ENCODE measurements around the gene BRAF.
"Not testable (repeated sequence)": the region's sequence is repeated elsewhere in the genome, so short reads cannot be mapped to it uniquely, and the experiment has no call there.

BRAF gene

DNA sequence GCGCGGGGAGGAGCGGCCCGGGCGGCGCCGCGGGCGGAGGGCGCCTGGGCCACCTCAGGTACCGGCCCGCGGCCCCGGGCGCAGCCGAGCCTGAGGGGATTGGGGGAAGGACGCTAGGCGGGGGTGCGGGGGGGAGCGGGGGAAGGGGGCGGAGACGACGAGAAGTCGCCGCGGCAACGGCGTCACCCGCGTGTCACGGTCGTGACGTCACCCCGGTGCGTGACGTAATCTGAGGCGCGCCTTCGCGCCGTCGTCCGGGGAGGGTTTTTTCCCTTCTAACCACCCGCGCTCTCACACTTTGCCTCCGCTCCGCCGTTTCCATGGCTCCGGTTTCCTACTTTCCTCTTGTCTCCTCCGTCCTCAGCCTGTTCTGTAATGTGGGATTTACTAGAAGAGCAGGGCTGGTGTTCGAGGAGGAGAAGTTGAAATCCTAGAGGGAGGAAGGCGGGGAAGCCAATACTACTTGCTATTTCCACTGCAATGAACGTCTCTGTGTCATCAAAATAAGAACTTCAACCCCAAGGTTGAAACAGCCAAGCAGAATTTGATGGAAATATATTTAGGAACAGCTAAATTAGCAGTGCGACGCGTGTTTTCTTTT lies at the start of gene BRAF:
Gene BRAF (minus strand): TSS at position 109 of the 601 bp plus-strand sequence. CDS start 226 bp downstream, outside the sequence.
- in situ Hi-C loops (cut with MboI; ENCODE audit: low sequenced_read_pairs): no loop called here

DNA sequence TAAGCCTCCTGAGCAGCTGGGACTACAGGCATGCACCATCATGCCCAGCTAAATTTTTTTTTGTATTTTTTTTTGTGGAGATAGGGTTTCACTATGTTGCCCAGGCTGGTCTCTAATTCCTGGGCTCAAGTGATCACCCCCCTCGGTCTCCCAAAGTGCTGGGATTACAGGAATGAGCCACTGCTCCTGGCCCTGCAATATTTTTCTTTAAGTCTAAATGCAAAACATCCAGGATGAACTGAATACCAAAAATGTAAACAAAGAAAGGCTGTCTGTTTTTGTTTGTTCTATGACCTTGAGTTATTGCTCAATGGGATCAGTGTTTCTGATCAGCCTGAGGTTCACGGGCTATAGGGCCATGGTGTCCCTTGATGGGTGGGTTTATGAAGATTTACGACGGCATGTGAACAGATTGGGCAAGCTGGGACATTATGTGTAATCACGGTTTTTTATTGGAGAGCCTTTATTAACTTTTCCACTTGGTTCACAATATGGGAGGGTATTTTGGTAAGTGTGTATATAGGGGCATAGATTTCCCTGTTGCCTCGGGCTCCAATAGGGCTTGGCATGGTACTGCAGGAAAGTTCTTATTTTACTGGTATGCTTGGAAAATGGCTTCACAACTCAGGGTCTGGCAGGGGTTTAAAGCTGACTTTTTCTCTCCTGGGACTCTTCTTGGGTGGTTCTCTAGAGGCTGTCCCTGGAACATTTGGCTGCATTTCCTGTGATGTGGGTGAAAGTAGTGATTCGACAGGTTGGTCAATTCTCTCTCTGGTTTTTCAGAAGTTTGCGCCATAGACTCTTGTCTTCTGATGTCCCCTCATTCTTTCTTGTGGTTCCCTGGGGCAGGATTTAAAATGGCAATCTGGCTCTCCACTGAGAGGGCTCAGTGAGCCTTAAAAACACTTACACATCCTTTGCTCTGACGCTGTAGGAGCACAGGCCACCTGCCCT lies 48.4 kb upstream of the BRAF start:
- in situ Hi-C loops (cut with MboI; ENCODE audit: low sequenced_read_pairs): no loop called here

DNA sequence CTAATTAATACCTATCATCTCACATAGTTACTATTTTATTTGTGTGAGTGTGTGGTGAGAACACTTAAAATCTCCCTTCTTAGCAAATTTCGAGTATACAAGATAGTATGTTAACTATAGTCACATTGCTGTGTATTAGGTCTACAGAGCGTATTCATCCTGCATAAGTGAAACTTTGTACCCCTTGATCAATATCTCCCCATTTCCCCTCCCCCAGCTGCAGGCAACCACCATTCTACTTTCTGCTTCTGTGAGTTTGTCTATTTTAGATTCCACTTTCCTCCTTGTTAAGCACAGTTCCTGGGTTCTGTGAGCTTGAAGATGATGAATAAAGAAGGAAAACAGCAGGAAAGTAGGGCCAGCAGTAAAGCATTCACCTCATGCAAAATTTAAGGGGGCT lies 47.6 kb upstream of the BRAF start:
- in situ Hi-C loops (cut with MboI; ENCODE audit: low sequenced_read_pairs): no loop called here

DNA sequence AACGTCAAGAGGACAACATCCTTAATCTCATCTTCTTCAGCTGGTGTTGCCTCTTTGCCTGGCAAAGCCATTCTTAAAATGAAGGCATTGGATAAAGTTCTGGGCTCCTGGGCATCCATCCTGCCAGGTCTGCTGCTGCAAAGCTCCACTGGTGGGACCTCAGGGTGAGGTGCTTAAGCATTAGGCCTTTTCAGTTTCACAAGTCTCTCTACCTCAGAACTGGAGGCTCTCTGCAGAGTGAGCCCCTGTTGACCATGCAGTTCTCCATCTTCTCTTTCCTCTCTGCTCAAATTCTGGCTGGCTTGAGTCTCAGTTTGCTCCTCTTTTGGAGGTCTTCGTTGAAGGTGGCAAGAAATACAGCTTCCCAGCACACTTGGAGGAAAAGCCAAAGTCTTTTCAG lies 42.7 kb upstream of the BRAF start:
- in situ Hi-C loops (cut with MboI; ENCODE audit: low sequenced_read_pairs): no loop called here

DNA sequence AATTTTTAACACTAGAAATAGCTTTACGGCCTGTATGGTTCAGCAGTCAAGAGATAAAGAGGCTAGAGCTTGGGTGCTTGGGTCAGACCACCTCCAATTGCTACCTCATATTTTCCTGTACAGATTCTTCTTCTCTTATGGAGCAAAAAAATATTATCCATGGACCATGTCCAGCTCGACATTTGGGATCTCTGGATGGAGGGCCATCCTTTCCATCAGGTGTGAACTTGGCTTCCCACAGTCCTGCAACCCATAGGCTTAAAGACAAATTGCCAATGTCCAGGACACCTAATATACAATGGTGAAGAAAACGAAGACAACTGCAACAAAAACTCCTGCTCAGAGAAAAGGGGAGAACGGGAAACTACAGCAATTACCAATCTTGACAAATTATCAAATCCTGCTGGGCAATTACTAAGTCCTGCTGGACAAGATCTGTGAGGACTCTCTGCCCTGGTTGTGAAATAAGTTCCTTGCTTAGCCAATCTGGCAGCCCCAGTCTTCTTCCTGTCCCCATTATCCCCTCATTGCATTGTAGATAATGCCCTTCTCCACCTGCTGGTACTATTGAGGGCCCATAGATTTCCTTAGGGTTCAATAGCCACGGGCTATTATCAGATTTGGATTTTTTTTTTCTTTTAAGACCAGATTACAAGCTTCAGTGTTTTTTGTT lies 42.0 kb upstream of the BRAF start:
- in situ Hi-C loops (cut with MboI; ENCODE audit: low sequenced_read_pairs): no loop called here

DNA sequence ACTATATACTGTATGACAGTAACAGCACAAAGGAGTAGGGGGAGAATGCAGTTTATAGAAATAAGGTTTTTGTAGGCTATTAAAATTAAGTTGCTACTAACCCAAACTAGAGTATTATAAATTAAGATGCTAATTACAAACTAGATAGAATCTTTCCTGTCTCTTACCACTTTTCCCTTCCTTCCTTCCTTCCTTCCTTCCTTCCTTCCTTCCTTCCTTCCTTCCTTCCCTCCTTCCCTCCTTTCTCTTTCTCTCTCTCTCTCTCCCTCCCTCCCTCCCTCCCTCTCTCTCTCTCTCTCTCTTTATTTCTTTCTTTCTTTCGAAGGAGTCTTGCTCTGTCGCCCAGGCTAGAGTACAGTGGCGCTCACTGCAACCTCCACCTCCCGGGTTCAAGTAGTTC lies 36.4 kb upstream of the BRAF start:
- in situ Hi-C loops (cut with MboI; ENCODE audit: low sequenced_read_pairs): no loop called here

DNA sequence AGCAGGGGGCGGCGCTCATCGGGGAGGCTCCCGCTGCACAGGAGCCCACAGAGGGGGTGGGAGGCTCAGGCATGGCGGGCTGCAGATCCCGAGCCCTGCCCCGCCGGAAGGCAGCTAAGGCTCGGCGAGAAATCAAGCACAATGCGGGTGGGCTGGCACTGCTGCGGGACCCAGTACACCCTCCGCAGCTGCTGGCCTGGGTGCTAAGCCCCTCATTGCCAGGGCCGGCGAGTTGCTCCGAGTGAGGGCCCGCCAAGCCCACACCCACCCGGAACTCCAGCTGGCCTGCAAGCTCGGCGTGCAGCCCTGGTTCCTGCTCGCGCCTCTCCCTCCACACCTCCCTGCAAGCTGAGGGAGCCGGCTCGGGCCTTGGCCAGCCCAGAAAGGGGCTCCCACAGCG lies 32.3 kb upstream of the BRAF start:
- in situ Hi-C loops (cut with MboI; ENCODE audit: low sequenced_read_pairs): not testable (repeated sequence)

DNA sequence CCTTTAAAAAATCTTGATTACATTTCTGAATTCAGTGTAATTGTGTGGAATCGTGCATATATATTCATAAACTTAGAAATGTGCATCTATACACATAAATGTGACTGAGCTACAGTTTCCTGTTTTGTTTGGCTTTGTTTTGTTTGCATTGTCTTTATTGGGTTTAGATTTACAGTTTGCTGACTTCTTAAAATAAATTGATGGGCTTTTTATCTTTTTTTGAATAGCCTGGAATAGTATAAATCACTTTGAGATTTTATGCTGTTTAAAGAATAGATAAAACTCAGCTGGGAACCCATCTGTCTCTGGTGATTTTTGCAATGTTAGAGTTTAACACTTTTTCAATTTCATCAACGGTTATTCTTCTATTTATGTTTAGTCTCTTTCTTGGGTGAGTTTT lies 21.2 kb upstream of the BRAF start:
- in situ Hi-C loops (cut with MboI; ENCODE audit: low sequenced_read_pairs): no loop called here

DNA sequence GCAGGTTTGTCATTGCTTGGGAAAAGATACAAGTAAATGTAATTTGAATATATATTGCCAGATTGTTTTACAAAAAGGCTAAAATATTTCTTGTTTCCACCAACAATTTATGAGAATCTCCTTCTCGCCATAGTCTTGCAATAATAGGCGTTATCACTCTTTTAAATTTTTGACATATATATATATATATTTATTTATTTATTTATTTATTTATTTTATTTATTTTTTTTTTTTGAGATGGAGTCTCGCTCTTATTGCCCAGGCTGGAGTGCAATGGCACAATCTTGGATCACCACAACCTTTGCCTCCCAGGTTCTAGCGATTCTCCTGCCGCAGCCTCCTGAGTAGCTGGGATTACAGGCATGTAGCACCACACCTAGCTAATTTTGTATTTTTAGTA lies 17.5 kb upstream of the BRAF start:
- in situ Hi-C loops (cut with MboI; ENCODE audit: low sequenced_read_pairs): not testable (repeated sequence)

DNA sequence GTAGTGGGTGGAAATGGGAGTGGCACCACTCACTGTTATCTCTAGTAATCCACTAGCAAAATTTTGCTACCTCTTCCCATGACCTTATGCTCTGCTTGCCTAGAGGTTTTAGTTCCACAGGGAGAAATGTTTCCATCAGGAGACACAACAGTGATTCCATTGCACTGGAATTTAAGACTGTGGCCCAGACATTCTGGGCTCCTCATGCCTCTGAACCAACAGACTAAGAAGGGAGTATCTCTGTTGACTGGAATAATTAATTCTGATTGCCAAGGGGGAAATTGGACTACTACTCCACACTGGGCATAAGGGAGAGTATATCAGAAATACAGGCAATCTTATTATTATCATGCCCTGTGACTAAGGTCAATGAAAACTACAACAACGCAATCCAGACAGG lies 16.2 kb upstream of the BRAF start:
- in situ Hi-C loops (cut with MboI; ENCODE audit: low sequenced_read_pairs): no loop called here

DNA sequence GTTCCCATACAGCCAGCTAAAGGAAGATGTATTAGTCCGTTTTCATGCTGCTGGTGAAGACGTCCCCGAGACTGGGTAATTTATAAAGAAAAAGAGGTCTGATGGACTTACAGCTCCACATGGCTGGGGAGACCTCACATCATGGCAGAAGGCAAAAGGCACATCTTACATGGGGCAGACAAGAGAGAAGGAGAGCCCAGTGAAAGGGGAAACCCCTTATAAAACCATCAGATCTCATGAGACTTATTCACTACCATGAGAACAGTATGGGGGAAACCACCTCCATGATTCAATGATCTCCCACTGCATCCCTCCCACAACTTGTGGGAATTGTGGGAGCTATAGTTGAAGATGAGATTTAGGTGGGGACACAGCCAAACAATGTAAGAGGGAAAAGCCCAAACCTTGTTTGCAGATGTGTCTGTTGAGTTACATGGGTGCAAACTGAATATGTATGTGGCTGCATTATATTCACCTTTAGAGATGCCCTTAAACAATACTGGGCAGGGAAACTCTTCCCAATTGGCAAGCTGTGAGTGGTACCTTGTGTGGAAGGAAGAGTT lies 13.1 kb upstream of the BRAF start:
- in situ Hi-C loops (cut with MboI; ENCODE audit: low sequenced_read_pairs): no loop called here

DNA sequence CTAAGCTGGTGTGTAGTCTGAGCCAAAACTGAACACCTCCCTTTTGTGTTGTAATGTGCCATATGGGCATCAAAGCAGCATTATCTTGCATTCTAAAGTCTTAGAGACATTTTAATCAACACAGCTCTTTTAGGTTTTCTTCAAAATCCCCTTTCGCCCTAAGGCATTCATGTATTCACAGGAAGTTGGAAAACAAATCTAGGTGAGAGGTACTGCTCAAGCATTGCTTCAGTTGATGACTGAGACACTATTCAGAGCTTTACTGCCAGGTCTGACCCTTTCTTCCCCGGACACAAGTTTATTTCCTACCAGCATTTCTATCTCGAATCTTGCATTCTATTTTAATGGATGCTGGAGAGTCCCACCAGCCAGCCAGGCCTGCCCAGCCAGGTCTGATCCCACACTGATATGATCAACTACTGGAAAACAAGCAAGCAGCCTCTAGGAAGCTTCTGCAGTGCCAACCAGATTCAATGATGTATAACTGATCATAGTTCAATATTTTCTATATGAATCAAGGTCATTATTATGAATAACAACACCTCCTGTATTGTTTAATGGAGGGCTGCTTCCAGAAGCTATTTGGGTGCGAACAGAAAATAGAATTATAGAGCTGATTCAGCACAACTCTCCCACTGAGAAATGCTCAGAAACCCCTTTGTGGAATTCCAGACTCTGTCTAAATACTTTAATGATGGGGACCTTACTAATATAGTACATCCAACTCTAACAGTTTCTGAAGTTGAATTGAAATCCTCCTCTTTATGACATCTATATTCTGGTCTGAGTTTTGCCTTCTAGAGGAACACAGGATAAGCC lies 4.0 kb upstream of the BRAF start:
- in situ Hi-C loops (cut with MboI; ENCODE audit: low sequenced_read_pairs): no loop called here

DNA sequence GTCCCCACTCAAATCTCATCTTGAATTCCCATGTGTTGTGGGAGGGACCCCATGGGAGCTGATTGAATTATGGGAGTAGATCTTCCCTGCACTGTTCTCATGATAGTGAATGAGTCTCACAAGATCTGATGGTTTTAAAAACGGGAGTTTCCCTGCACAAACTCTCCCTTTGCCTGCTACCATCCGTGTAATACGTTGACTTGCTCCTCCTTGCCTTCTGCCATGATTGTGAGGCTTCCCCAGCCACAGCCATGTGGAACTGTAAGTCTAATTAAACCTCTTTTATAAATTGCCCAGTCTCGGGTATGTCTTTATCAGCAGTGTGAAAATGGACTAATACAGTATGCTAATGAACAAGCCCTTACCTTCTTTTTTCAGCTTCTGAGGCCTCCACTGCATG lies 3.2 kb upstream of the BRAF start:
- in situ Hi-C loops (cut with MboI; ENCODE audit: low sequenced_read_pairs): not testable (repeated sequence)

DNA sequence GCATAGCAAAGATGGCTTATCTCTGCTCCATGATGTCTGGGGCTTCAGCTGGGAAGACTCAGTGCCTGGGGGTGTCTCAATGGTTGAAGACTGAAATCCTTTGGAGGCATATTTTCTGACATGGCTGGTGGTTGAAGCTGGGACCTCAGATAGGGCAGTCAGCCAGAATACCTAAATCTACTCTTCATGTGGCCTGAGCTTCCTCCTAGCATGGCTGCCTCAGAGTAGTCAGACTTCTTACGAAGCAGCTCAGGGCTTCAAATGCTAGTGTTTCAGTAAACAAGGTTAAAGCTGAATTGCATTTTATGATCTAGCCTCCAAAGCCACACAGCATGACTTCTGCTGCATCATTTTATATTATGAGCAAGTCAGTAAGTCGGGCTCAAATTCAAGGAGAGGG lies 2.6 kb upstream of the BRAF start:
- in situ Hi-C loops (cut with MboI; ENCODE audit: low sequenced_read_pairs): no loop called here

DNA sequence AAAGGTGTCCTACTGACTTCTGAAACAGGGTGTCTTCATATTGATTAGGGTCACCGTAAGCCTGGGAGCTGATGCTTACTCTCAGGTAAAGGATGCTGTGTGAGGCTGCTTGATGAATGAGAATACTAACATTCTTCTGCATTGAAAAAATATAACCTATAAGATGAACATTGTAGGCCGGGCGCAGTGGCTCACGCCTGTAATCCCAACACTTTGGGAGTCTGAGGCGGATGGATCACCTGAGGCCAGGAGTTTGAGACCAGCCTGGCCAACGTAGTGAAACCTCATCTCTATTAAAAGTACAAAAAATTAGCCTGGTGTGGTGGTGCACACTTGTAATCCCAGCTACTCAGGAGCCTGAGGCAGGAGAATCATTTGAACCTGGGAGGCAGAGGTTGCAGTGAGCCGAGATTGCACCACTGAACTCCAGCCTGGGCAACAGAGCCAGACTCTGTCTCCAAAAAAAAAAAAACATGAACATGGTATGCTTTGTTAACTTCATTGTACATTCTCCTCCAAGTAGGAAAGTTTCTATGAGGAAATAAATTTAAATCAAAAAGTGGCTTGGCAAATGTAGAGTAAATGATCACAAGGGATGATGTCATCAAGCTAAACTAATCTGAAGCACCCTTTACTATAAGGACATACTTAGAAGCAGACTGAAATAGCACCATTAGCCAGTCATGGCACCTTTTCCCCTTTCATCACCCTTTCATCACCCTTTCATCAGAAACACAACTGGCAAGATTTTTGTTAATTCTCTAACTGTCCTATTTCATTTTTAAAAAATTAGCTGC lies 1.5 kb upstream of the BRAF start:
- in situ Hi-C loops (cut with MboI; ENCODE audit: low sequenced_read_pairs): no loop called here

DNA sequence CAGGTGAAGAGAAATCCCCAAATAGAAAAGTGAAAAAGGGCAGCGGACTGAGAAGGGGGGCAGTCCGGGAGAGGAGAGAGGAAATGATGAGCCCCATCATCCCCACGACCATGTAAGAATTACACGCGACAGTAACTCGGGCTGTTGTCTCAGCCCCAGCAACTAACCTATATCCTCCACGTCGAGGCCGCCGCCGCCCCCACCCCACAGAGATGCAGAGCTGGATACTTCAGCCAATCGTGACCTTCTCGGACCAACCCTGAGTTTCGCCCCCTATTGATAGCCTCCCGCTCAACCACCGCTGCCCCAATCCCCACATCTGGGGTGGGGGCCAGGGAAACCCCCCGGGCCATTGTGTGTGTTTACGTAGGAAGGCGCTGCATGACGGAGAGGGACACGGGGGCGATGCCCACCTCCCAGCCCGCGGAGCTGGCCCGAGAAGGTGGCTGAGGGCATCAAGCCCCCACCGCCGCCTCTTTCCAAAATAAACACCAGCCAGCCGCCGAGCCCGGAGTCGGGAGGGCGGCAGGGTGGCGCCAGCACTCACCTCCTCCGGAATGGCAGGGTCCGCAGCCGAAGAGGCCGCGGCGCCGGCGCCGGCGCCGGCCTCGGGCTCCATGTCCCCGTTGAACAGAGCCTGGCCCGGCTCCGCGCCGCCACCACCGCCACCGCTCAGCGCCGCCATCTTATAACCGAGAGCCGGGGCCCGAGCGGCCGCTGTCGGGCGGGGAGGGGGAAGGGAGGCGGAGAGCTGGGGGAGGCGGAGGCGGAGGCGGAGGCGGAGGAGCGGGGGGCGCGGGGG lies 509 bp downstream of the BRAF start:
- in situ Hi-C loops (cut with MboI; ENCODE audit: low sequenced_read_pairs): no loop called here

DNA sequence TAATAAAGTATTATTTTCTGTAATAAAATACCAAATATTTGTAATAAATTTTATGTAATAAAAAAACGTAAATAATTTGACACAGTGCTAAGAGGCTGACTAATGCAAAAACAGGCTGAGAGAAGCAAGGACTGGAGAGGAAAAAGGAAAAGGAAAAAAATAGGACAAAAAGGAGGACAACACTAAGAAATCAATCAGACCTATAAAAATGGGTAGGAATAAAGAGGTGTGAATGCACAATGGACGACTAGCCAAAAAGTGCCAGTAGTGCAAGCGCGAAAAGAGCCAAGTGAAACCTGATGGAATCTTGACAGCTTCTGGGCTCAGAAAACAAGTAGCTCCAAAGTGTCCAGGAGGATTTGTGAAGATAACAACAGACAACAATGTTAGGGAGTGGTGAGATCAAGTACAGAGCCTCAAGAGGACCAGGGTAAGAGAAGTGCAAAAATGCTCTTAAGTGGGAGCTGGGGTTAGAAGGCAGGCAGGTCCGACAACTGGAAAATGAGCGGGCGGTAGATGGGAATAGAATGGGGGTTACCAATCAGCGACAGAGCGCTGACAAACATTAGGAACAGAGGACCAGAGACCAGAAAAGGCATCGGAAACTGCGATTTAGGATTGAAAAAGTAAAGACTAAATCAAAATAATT lies 1.2 kb downstream of the BRAF start:
- in situ Hi-C loops (cut with MboI; ENCODE audit: low sequenced_read_pairs): no loop called here

DNA sequence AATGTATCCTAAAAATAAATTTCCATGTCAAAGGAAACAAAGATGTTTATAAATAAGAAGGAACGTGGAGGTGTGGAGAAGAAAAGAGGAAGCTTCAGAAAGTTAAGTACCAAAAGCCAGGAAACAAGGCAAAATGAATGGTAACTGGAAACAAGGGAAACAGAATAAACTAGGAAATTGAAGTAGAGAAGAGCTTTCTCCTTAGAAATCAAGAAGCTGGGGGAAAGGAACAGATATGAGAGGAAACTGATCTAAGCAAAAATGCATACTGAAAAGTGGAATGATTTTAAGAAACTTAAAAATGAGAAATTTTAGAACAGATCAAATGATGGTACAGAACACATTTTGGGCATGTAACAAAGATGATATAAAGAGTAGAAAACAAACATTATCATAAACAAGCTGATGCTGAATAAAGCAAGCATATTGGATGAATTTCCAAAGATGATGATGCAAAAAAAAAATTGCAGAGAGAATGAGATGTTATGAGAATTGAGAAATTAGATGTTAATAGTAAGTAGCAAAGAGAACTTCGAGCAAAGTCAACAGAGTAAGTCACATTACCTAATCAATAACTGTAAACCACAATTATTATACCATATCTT lies 1.9 kb downstream of the BRAF start:
- in situ Hi-C loops (cut with MboI; ENCODE audit: low sequenced_read_pairs): no loop called here

Data from HL-60/S4 treated with retinoic acid at 250 ng/mL for 4 days and 3 days (cell line).